ENCODE results near the gene HES6.

Gene HES6

DNA sequence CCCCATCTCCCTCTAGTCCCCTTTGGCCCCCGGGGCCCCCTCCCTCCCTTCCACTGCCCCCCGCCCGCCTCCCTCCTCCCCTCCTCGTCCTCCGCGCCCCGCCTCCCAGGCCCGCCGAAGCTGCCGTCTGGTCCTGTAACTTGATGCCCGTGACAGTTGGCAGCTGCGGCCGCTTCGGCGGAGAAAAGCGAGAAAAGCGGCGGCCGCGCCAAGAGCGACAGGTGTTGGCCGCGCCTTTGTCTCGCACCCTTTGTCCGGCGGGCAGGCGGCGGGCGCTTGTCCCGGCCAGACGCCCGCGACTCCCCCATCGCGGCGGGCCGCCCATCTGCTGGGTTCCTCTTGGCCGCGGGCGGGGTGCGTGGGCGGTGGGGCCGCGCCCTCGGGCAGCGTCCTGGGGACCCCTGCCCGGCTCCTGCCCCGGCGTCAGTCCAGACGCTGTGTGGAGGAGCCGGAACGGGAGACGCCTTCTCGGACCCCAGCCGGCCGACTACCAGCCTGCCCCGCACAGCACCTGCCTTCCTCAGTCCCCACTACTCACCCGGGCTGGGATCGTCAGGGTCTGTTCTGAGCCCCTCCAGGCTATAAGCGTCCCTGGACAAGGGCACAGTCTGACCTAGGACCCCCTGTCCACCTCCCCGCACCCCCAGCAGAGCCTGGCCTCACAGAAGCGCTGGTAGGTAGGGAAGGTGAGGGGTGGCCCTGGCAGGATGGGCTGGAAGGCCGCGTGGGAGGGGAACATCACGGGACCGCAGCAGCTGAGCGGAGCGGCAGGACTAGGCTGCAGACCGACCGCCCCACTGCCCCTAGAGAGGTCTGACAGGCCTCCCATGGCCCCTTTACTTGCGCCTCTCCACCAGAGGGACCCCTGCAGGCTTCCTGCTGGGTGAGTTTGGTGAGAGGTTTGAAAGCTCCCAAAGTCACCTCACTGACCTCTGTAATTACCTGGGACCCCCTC lies 1.2 kb upstream of the HES6 start:
- in situ Hi-C loops (cut with HindIII; ENCODE audit: low pct_ligation_motif_present, low pct_unique_long_range_greater_than_20kb, low sequenced_read_pairs) = no loop called here
- DNase-seq = peak; percentile 30

DNA sequence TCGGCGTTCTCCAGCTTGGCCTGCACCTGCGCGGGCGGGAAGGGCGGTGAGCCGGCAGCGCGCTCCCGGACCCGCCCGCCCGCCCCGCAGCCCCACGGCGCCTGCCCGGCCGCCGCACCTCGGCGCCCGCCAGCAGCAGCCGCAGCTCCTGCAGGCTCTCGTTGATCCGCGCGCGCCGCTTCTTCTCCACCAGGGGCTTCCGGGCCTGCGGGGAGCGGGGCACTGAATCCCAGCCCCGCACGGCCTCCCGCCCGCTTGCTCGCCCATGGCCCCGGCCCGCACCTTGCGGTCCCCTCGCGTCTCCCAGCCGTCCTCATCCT lies 335 bp downstream of the HES6 start:
- DNase-seq = peak; percentile 34
- in situ Hi-C loops (cut with HindIII; ENCODE audit: low pct_ligation_motif_present, low pct_unique_long_range_greater_than_20kb, low sequenced_read_pairs) = no loop called here

DNA sequence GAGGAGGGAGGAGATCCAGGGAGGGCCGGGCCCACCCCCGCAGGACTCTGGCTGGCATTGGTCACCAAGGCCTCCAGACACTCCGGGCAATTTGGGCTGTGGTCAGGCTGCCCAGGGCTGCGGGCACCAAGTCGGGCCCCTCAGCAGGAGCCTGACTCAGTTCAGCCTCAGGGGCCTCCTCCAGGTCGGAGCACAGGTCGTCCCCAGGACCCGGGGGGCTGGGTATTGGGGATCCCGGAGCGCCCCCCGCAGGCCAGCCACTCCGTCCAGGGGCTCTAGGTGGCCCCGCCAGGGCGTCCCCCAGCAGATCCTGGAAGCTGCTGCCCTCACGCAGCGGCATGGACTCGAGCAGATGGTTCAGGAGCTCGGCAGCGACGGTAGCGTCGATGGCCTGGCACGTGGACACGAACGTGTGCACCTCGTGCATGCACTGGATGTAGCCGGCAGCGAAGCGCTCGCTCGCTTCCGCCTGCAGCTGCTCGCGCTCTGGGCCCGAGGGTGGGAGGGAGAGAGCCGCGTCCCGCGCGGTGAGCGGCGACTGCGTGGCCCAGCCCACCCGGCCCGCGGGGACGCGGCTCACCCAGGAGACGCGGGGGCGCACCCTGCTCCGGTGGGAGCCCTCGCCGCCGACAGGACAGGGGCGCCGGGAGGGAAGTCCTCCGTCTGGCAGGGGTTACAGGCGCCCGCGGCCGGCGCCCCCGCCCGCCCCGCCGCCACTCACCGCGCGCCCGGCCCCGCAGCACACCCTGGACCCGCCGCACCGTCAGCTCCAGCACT lies 884 bp downstream of the HES6 start:
- DNase-seq = no peak
- in situ Hi-C loops (cut with HindIII; ENCODE audit: low pct_ligation_motif_present, low pct_unique_long_range_greater_than_20kb, low sequenced_read_pairs) = no loop called here

DNA sequence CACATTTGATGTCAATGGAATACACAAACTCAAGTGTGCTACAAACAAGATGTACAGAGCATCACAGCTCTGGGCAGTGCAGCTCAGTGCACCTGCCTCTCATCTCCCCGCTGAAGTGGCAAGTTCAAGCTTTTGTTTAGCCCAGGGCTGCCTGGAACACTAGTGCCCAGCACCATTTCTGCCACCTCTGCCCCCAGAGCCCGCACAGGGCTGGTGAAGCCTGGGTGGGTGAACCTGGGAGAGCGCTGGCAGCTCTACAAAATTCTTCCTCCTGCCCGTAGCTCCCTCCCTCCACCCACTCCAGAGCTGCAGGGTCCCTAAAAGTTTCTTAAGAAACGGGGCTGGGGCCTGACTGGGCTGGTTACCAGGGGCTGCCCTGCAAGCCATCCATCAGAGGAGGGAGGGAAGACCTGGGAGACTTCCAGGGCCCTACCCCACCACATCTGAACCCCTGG lies 1.5 kb downstream of the HES6 start:
- no peak for DNase-seq
- in situ Hi-C loops (cut with HindIII; ENCODE audit: low pct_ligation_motif_present, low pct_unique_long_range_greater_than_20kb, low sequenced_read_pairs) = no loop called here

DNA sequence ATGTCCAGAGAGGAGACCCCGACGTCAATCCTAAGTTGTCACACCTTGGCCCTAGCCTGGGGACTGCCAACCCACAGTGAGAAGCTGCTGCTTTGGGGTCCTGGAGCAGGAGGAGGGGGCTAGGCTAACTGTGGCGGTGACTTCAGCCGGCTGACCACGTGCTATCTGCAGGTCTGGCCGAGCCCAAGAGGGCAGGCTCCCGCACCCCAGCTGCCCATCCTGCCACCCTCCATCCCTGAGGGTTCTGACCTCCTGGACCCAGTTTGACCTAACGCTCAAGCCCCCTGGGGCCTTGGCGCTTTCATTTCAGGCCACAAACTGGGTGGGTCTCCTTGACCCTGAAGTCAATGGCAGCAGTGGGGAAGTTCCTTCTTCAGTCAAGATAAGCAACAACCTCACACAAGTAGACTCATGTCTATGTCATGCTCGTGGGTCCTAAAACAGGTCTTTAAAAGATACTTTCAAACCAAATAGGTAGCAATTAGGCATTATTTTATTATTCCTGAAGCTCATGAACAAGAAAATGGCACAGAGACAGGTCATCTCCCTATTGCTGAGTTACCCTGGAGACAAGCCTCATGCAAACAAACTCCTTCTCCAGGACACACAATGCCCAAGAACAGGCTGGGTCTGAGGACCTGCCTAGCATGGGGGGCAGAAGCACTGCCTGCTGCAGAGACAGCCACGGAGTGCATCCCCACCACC lies 2.3 kb downstream of the HES6 start:
- in situ Hi-C loops (cut with HindIII; ENCODE audit: low pct_ligation_motif_present, low pct_unique_long_range_greater_than_20kb, low sequenced_read_pairs) = no loop called here
- DNase-seq = no peak

DNA sequence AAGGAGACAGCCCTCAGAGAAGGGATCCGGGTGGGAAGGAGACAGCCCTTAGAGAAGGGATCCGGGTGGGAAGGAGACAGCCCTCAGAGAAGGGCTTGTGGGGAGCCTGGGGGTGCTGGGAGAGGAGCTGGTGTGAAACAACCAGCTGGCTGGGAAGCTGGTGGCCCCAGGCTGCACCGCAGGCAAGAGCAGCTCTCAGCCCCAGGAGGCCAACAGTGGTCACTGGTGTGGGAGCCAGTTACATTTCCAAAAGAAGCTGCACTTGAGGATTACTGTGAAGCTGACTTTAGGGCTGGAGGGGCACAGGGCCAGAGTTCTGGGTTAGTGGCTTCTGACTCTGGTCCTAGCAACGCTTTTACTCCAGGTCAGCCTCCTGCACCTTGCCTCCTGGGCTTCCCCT lies 3.3 kb downstream of the HES6 start:
- in situ Hi-C loops (cut with HindIII; ENCODE audit: low pct_ligation_motif_present, low pct_unique_long_range_greater_than_20kb, low sequenced_read_pairs) = no loop called here
- DNase-seq = no peak

DNA sequence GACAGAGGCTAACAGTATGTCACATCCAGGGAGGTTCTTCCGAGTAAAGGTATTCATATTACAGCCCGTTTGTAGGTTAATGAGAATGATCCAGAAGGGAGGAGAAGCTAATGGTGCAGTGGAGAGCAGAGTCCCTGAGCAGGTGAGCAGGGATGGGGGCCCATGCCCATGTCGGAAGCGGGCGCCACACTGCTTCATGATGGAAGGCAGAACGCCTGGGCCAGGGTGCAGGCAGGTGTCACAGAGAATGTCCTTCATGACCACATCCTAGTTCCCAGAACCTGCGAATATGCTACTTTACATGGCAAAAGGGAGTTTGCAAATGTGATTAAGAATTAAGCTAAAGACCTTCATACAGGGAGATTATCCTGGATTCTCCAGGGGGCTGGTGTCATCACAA lies 4.0 kb downstream of the HES6 start:
- DNase-seq = no peak
- in situ Hi-C loops (cut with HindIII; ENCODE audit: low pct_ligation_motif_present, low pct_unique_long_range_greater_than_20kb, low sequenced_read_pairs) = no loop called here

DNA sequence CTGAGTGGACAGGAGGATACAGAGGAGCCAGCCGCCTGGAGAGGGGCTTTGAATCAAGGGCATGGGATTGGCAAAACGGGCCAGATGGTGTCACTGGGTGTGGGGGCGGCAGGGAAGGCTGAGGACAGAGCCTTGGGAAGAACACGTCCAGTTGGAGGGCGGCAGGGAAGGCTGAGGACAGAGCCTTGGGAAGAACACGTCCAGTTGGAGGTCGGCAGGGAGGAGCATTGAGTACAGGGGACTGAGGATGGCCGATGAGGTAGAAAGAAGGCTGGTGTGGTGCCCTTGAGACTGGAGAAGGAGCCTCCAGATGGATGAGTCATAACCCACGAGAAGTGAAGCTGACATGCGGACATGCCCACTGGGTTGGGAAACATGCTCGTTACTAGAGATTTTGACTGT lies 4.5 kb downstream of the HES6 start:
- DNase-seq = peak; percentile 13

DNA sequence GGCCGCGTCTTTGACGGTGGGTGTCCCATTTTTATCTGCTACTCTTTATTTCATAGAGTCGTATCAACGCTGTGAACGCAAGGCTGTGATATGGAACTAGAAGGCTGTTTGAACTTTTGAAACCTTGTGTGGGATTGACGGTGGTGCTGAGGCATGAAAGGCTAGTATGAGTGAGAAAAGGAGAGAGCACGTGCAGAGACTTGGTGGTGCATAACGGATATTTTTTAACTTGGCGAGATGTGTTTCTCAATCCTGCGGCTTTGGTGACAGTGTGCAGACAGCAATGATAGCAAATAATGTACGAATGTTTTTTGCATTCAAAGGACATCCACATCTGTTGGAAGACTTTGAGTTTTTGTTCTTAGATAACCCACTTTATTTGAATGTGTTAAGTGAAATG lies 6.2 kb downstream of the HES6 start:
- in situ Hi-C loops (cut with HindIII; ENCODE audit: low pct_ligation_motif_present, low pct_unique_long_range_greater_than_20kb, low sequenced_read_pairs) = no loop called here
- no peak for DNase-seq

More for the DNA sequence above, 4.5 kb downstream of the HES6 start:
- in situ Hi-C loops (cut with HindIII; ENCODE audit: low pct_ligation_motif_present, low pct_unique_long_range_greater_than_20kb, low sequenced_read_pairs) = no loop called here

DNA sequence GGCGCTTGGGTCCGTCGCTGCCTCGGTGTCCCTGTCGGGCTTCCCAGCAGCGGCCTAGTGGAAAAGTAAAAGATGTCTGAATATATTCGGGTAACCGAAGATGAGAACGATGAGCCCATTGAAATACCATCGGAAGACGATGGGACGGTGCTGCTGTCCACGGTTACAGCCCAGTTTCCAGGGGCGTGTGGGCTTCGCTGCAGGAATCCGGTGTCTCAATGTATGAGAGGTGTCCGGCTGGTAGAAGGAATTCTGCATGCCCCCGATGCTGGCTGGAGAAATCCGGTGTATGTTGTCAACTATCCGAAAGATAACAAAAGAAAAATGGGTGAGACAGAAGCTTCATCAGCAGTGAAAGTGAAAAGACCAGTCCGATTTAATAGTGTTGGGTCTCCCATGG lies 8.0 kb downstream of the HES6 start:
- no peak for DNase-seq

DNA sequence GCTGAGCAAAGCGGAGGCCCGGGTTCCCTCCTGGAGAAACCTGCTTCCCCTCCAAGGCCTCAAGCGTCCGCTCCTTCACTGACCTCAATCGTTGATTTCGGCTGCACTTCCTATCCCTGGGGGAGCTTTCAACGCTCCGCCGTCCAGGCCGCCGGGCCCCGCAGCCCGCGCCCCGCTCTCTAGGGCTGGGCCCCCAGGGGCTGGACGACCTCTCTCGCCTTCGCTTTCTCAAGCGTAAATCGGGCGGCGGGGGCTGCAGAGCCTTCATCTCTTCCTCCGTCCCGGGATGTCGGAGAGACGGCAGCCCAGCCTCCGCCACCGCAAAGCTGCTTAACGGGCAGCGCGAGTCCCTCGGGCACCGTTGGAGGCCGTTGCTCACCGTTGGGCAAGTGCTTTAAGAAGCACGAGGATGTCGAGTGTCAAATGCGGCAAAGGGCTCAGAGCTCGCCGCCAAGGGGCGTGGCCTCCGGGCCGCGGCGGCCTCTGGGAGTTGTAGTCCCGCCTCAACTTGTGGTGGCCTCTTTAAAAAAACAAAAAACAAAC lies 8.5 kb downstream of the HES6 start:
- in situ Hi-C loops (cut with HindIII; ENCODE audit: low pct_ligation_motif_present, low pct_unique_long_range_greater_than_20kb, low sequenced_read_pairs) = no loop called here
- no peak for DNase-seq

More for the DNA sequence above, 8.0 kb downstream of the HES6 start:
- in situ Hi-C loops (cut with HindIII; ENCODE audit: low pct_ligation_motif_present, low pct_unique_long_range_greater_than_20kb, low sequenced_read_pairs) = no loop called here

DNA sequence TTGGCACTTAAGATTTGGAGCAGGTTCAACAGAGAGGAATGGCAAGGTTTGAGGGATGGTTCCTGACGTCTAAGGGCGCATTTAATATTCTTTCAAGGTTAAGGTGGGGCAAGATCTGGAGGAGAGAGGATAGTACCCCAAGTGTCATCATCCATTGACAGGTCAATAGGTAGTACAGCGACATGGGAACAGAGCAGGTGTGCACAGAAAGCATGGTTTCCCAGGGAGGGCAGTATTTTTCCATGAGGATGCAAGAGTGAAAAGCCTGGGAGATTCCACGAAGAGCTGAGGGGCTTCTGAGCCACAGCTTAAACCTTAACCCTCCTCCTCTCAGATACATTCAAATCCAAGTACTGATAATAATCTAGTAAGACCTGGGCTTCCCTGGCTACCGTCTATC lies 9.1 kb downstream of the HES6 start:
- no peak for DNase-seq
- in situ Hi-C loops (cut with HindIII; ENCODE audit: low pct_ligation_motif_present, low pct_unique_long_range_greater_than_20kb, low sequenced_read_pairs) = no loop called here

DNA sequence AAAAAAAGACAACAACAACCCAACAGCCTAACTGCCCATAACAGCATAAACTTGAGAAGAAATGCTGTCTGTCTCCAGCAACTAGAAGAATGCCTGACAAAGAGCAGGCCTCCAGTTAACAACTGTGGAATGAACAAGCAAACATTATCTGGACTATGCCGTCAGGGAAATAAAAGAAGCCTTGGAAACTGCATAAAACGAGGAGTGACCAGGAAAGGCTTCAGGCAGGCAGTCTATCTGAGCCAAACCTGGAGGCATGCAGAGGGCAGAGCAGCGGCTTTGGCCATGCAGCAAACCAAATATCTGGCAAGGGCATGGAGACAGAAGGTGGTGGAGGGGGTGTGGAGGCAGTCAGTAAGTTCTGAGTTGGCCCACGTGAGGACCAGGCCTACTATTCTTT lies 11.1 kb downstream of the HES6 start:
- DNase-seq = no peak
- in situ Hi-C loops (cut with HindIII; ENCODE audit: low pct_ligation_motif_present, low pct_unique_long_range_greater_than_20kb, low sequenced_read_pairs) = no loop called here

DNA sequence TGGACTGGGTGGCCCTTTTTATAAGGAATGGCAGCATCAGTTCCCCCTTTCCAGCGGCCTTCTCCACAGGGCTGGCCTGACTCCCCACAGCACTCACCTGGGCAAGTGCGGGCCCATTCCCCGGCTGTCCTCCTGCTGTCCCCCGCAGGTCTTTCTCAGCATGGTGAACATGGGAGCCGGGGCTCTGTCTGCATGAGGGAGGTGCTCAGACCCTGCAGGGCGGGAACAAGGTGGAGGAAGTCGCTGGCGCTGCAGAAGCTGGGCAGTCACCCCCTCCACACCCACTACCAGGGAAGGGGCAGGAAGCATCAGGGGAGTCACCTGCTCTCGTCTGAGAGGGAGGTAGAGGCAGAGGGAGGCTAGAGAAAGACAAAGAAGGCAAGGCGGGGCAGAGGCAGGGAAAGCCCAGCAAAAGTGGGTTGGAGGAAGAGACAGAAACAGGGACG lies 12.2 kb downstream of the HES6 start:
- DNase-seq = no peak
- in situ Hi-C loops (cut with HindIII; ENCODE audit: low pct_ligation_motif_present, low pct_unique_long_range_greater_than_20kb, low sequenced_read_pairs) = no loop called here

DNA sequence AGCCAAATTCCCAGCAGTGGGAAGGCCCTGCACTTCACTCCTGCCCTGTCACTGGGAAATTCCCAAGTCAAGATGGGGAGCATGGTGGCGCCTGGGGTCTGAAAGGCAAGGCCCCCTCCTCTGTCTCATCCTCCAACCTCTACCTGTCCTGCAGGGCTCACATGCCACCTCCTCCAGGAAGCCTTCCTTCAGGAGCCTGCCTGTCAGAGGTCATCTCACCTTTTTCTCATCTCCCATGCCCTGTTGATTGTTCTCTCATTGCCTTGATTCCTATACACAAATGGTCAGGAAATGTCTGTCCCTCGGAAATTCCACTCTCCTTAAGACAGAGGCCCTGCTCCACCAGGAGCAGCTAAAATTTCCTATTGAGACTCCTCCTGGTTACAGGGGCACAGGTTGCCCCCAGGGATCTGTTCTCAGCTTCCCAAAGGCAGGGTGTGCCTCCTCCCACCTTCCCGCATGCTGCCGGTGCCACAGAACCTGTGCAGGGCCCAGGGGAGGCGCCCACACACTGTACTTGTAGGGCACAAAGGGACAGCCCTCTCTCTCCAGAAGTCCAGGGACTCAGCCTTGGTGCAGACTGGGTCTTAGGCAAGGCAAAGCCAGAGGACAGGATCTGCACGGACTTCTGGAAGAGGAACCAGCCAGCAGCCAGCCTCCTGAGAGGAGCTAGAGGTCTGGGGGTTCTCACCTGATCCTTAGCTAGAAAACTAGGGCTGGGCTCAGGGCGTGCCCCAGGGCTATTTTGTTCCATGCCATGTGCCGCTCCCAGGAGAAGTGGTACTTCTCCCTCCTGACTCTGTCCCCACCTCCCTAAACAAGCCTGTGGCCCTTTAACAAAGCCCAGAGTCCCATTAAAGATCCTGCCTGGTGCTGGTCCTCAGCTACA lies 12.9 kb downstream of the HES6 start:
- in situ Hi-C loops (cut with HindIII; ENCODE audit: low pct_ligation_motif_present, low pct_unique_long_range_greater_than_20kb, low sequenced_read_pairs) = no loop called here

DNA sequence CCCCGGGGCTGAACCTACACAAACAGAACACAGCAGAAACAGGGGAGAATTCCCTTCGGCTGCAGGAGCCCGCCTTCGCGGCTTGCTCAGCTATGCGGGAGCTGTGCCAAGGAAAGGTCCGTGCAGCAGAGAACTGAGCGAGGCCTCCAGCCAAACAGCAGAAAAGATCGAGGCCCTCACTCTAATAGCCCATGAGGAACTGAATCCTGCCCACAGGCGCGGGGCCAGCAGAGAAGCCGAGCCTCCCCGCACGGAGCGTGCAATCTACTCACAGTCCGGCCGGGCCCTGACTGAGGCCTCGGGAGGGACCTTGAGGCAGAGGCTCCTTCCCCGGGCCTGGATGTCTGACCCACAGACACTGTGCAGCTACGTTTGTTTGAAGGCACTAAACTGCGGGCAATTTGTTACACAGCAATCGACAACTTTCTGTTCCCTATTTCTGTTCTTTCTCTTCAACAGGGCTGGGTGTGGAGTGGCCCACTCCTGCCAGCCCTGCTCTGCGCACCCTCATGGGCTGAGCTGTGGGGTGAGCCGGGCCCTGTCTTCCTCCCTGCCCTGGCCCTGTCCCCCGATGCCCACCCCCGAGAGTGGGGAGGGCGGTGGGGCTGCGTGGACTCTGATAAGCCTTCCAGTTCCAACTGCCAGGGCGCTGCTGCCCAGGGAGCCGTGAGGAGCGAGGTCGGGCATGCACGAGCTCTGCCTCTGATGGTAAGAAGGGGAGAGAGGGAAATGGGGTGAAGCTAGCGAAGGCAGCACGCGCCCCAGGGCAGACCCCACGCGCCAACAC lies 13.7 kb downstream of the HES6 start:
- DNase-seq = no peak
- in situ Hi-C loops (cut with HindIII; ENCODE audit: low pct_ligation_motif_present, low pct_unique_long_range_greater_than_20kb, low sequenced_read_pairs) = no loop called here

More for the DNA sequence above, 12.9 kb downstream of the HES6 start:
- no peak for DNase-seq

DNA sequence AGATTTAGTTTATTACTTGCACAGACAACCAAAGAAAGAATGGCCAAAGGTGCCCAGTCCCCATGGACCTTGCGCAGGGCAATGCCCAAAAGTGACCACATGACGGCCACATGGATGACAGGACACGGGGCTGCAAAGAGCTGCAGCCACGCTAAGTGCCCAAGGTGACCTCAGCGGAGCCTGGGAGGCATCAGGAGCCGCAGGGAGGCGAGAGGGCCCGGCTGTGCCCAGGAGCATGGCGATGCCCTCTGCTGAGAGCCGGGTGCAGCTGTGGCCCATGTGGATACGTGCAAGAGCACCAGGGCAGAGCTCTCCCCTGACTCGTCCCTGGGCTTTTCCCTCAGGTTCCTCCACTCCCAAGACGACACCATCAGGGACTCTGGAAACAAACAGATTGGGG lies 14.7 kb downstream of the HES6 start:
- in situ Hi-C loops (cut with HindIII; ENCODE audit: low pct_ligation_motif_present, low pct_unique_long_range_greater_than_20kb, low sequenced_read_pairs) = no loop called here
- no peak for DNase-seq

Data from ACHN (cell line).